GM19035 (cell line): ENCODE measurements around the gene DNAJC27.

Experiments used
- ATAC-seq: cut with Tn5 transposase; IDR thresholded peaks from one replicate; pipeline ENCODE4 v1.9.1; 2021; ENCODE audit not compliant: unreplicated experiment

Gene DNAJC27

GRCh38 chr2:24926220-24926601 is 45.5 kb downstream of the DNAJC27 start:
- no peak for ATAC-seq

GRCh38 chr2:24925815-24926214 is 45.9 kb downstream of the DNAJC27 start:
- no peak for ATAC-seq

GRCh38 chr2:24924732-24925131 is 47.0 kb downstream of the DNAJC27 start:
- ATAC-seq, result no peak

- no peak for ATAC-seq
These were observed 47.5 kb downstream of the DNAJC27 start for GRCh38 chr2:24924266-24924665.

- no peak for ATAC-seq
These were observed 48.6 kb downstream of the DNAJC27 start for GRCh38 chr2:24923106-24923505.

GRCh38 chr2:24922556-24922955 is 49.2 kb downstream of the DNAJC27 start:
- no peak for ATAC-seq

- no peak for ATAC-seq
These were observed 50.8 kb downstream of the DNAJC27 start for GRCh38 chr2:24920809-24921441.

- peak; percentile 53 for ATAC-seq
These were observed 51.5 kb downstream of the DNAJC27 start, which contains the start of gene ADCY3 for GRCh38 chr2:24920098-24920808. TSS of gene ADCY3 (minus strand) at chr2:24920237. CDS start at chr2:24918987, 1,250 bp downstream.

GRCh38 chr2:24919506-24920097 is 52.2 kb downstream of the DNAJC27 start:
- ATAC-seq, result peak; percentile 17

- ATAC-seq, result no peak
These were observed 52.7 kb downstream of the DNAJC27 start for GRCh38 chr2:24919037-24919505.

GRCh38 chr2:24918326-24919036 is 53.3 kb downstream of the DNAJC27 start:
- ATAC-seq, result no peak

GRCh38 chr2:24917731-24918325 is 53.9 kb downstream of the DNAJC27 start:
- ATAC-seq, result no peak

- ATAC-seq, result peak; percentile 30
These were observed 54.7 kb downstream of the DNAJC27 start for GRCh38 chr2:24917086-24917485.

GRCh38 chr2:24915796-24916195 is 56.0 kb downstream of the DNAJC27 start:
- ATAC-seq, result no peak

- ATAC-seq, result no peak
These were observed 56.6 kb downstream of the DNAJC27 start for GRCh38 chr2:24915175-24915574.

GRCh38 chr2:24914713-24915112 is 57.0 kb downstream of the DNAJC27 start:
- no peak for ATAC-seq

- ATAC-seq, result no peak
These were observed 57.8 kb downstream of the DNAJC27 start for GRCh38 chr2:24913911-24914310.

GRCh38 chr2:24912986-24913385 is 58.8 kb downstream of the DNAJC27 start:
- no peak for ATAC-seq

GRCh38 chr2:24912523-24912922 is 59.2 kb downstream of the DNAJC27 start:
- ATAC-seq, result no peak

- ATAC-seq, result no peak
These were observed 61.5 kb downstream of the DNAJC27 start for GRCh38 chr2:24910245-24910644.

- no peak for ATAC-seq
These were observed 62.1 kb downstream of the DNAJC27 start for GRCh38 chr2:24909555-24910177.
